Lung (tissue), 12 donors: ENCODE results near the gene EXOC6B. TPM values are rescaled to one million over a fixed set of nuclear protein-coding genes. Genes with fewer than 3 reads are reported as not detected.

Experiments
- ATAC-seq: fragments of 200-7000 bp; cut with Tn5 transposase; one replicate; pipeline ENCODE4 v1.9.1; 2020; ENCODE audit warnings: moderate number of reproducible peaks; ENCODE audit not compliant: insufficient read depth, low FRiP score
- DNase-seq, 3 donors: peaks; one replicate each; pipeline ENCODE4 v3.0.0-alpha.2; 2013 to 2017
- H3K27ac ChIP-seq, 2 donors: one replicate each; pipeline ENCODE4 v1.5.1; 2013; ENCODE audit warnings: mild to moderate bottlenecking in 2 of 2, moderate library complexity in 2 of 2, control low read depth in 1 of 2, inconsistent platforms in 1 of 2, low read depth in 1 of 2, low read length in 1 of 2
- H3K27me3 ChIP-seq, 3 donors: one replicate each; pipeline ENCODE4 v1.5.1; 2013; ENCODE audit warnings: low read length in 2 of 3; ENCODE audit not compliant: control insufficient read depth in 3 of 3, insufficient read depth in 3 of 3
- H3K36me3 ChIP-seq, 4 donors: one replicate each; pipeline ENCODE4 v1.5.1; 2013; ENCODE audit warnings: low read length in 4 of 4, mild to moderate bottlenecking in 1 of 4, moderate library complexity in 1 of 4; ENCODE audit not compliant: control insufficient read depth in 4 of 4, insufficient read depth in 4 of 4
- H3K4me1 ChIP-seq, 5 donors: one replicate each; pipeline ENCODE4 v1.5.1; 2013; ENCODE audit warnings: low read length in 5 of 5, mild to moderate bottlenecking in 2 of 5, moderate library complexity in 1 of 5; ENCODE audit not compliant: control insufficient read depth in 5 of 5, insufficient read depth in 5 of 5
- H3K4me3 ChIP-seq: one replicate; pipeline ENCODE4 v1.5.1; 2013; ENCODE audit warnings: mild to moderate bottlenecking, control low read depth, moderate library complexity
- H3K9ac ChIP-seq, 2 donors: one replicate each; pipeline ENCODE4 v1.5.1; 2013; ENCODE audit warnings: low read length in 2 of 2, control low read depth in 1 of 2; ENCODE audit not compliant: insufficient read depth in 1 of 2
- H3K9me3 ChIP-seq, 4 donors: one replicate each; pipeline ENCODE4 v1.5.1; 2013; ENCODE audit warnings: low read length in 3 of 4, mild to moderate bottlenecking in 1 of 4, moderate library complexity in 1 of 4; ENCODE audit not compliant: control insufficient read depth in 4 of 4, insufficient read depth in 3 of 4
- CTCF ChIP-seq: IDR thresholded peaks from 2 replicates; pipeline ENCODE4 v1.5.1; 2012; ENCODE audit warnings: mild to moderate bottlenecking; ENCODE audit errors: control extremely low read depth, extremely low read depth
- WGBS, 2 donors: extraction: QIAGEN DNeasy Blood & Tissue Kit; methylation state at CpG; one replicate each; pipeline ENCODE4 v1.1.7; 2013; 5-methylcytosine and 5-hydroxymethylcytosine counted together
- polyA plus RNA-seq, 2 donors: library from polyadenylated mRNA; stranded (reverse); fragments of 200-250 nt; gene quantifications; one replicate each; pipeline ENCODE4 v1.2.1, GENCODE V29; 2013
- total RNA-seq, 2 donors: library from RNA; depleted of rRNA in 1 of 2; stranded (reverse); fragments of >200 nt in 1 of 2; gene quantifications; one replicate each; pipeline ENCODE4 v1.2.1, GENCODE V29; 2014 to 2021
- donor health status: control.
- donor health status: control.
- donor health status: Bipolar disorder and iron deficiency.
- donor health status: healthy.
- donor health status: DM: yes; HTN: yes; CAD: no.

The EXOC6B gene
- total and polyA plus RNA-seq, 4 donors: 3.3 to 46.0 (median 12.7) TPM

GRCh38 chr2:72147303-72147971, 678.4 kb downstream of the EXOC6B start, which contains the start of gene CYP26B1:
Gene CYP26B1 (minus strand): TSS chr2:72147862. CDS start chr2:72147834, 28 bp downstream.
- WGBS, 2 donors: 1 to 2% methylated on average over 57 to 69 of the region's 69 CpGs
- Histone ChIP-seq H3K36me3 (no peaks in the 10 kb centered on the region), H3K27me3 (peaks cover 4 to 48% (median 37%) of the 10 kb centered on the region in 3 donors), H3K4me3 (peak within 1 kb of the TSS; percentile 36), H3K9me3 (peaks cover 0 to 6% (median 0%) of the 10 kb centered on the region in 4 donors), H3K27ac (no peak within 1 kb of the TSS), H3K4me1 (peaks cover 3 to 56% (median 32%) of the 10 kb centered on the region in 5 donors), H3K9ac (peak within 1 kb of the TSS in 1 of 2 donors; percentile 19)
- TF ChIP-seq CTCF: no peak
- DNase-seq (peak; percentile 47 to 57 (median 48)), ATAC-seq (no peak)

- TF ChIP-seq CTCF: no peak
- Histone ChIP-seq H3K9me3 (peaks cover 0 to 6% (median 0%) of the 10 kb centered on the region in 4 donors), H3K9ac (no peak overlapping the region), H3K27ac (no peak overlapping the region), H3K4me3 (peak overlapping the region; percentile 17), H3K4me1 (peaks cover 3 to 60% (median 32%) of the 10 kb centered on the region in 5 donors), H3K27me3 (peaks cover 4 to 48% (median 37%) of the 10 kb centered on the region in 3 donors), H3K36me3 (no peaks in the 10 kb centered on the region)
- 6 to 8% methylated on average over 58 of the region's 58 CpGs for WGBS, 2 donors
- DNase-seq (peak in 1 of 3 donors; percentile 18), ATAC-seq (no peak)
Measured at GRCh38 chr2:72146347-72147302, 679.2 kb downstream of the EXOC6B start.

GRCh38 chr2:72145658-72146329, 680.0 kb downstream of the EXOC6B start:
- H3K36me3 ChIP-seq: no peaks in the 10 kb centered on the region
- H3K9me3 ChIP-seq: peaks cover 0 to 6% (median 0%) of the 10 kb centered on the region in 4 donors
- no peak for TF ChIP-seq CTCF
- no peak overlapping the region for H3K4me3 ChIP-seq
- WGBS, 2 donors: 3% methylated on average over 33 of the region's 33 CpGs
- peaks cover 3 to 60% (median 32%) of the 10 kb centered on the region in 5 donors for H3K4me1 ChIP-seq
- peaks cover 4 to 48% (median 37%) of the 10 kb centered on the region in 3 donors for H3K27me3 ChIP-seq
- peak in 1 of 3 donors; percentile 33 for DNase-seq
- ATAC-seq: no peak
- no peak overlapping the region for H3K27ac ChIP-seq
- no peak overlapping the region for H3K9ac ChIP-seq
